Upper lobe of left lung (tissue), 6 donors: ENCODE results near the gene GABBR1. TPM values are rescaled to one million over a fixed set of nuclear protein-coding genes. Genes with fewer than 3 reads are reported as not detected.
A peak's percentile ranks its signal among the peaks of the same experiment; 100 is the strongest.

Experiments
- ATAC-seq, 2 donors: fragments of 200-7000 bp; cut with Tn5 transposase; one replicate each; pipeline ENCODE4 v1.9.1; 2022; ENCODE audit warnings: mild to moderate bottlenecking in 2 of 2, moderate library complexity in 2 of 2; ENCODE audit not compliant: low FRiP score in 2 of 2
- DNase-seq, 2 donors: peaks; one replicate each; pipeline ENCODE4 v3.0.0-alpha.2; 2019 to 2020
- H3K27ac ChIP-seq, 4 donors: fragments of 200-600 bp; sonication (generic); one replicate each; pipeline ENCODE4 v1.5.1; 2016 to 2019
- H3K27me3 ChIP-seq, 4 donors: fragments of 200-600 bp; sonication (generic); one replicate each; pipeline ENCODE4 v1.5.1; 2017 to 2019
- H3K36me3 ChIP-seq, 4 donors: fragments of 200-600 bp; sonication (generic); one replicate each; pipeline ENCODE4 v1.5.1; 2016 to 2019
- H3K4me1 ChIP-seq, 4 donors: fragments of 200-600 bp; sonication (generic); one replicate each; pipeline ENCODE4 v1.5.1; 2018 to 2019
- H3K4me3 ChIP-seq, 4 donors: fragments of 200-600 bp; sonication (generic); one replicate each; pipeline ENCODE4 v1.5.1; 2017 to 2019; ENCODE audit warnings: mild to moderate bottlenecking in 2 of 4, moderate library complexity in 1 of 4
- H3K9me3 ChIP-seq, 4 donors: fragments of 200-600 bp; sonication (generic); one replicate each; pipeline ENCODE4 v1.5.1; 2018 to 2019
- CTCF ChIP-seq, 6 experiments: fragments of 450-650 bp in 4 of 6; fragments of 200-600 bp in 2 of 6; sonication (generic) in 2 of 6; IDR thresholded peaks; one replicate each; pipeline ENCODE4 v1.5.1; 2016 to 2019; ENCODE audit warnings: antibody characterized with exemption in 6 of 6
- EP300 ChIP-seq, 4 donors: sonication (generic); formaldehyde crosslinking; IDR thresholded peaks; one replicate each; pipeline ENCODE4 v1.5.1; 2017; ENCODE audit warnings: antibody characterized with exemption in 4 of 4, control low read depth in 2 of 4
- POLR2A ChIP-seq, 4 donors: fragments of 450-650 bp; IDR thresholded peaks; one replicate each; pipeline ENCODE4 v1.5.1; 2016 to 2017; ENCODE audit warnings: antibody characterized with exemption in 4 of 4, mild to moderate bottlenecking in 2 of 4
- POLR2AphosphoS5 ChIP-seq, 2 donors: sonication (generic); formaldehyde crosslinking; IDR thresholded peaks; one replicate each; pipeline ENCODE4 v1.5.1; 2017; ENCODE audit warnings: antibody characterized with exemption in 2 of 2
- WGBS, 2 donors: methylation state at CpG; one replicate each; pipeline ENCODE4 v1.1.5; 2017 to 2018; 5-methylcytosine and 5-hydroxymethylcytosine counted together
- total RNA-seq, 6 donors: library from RNA; depleted of rRNA in 4 of 6; stranded (reverse); fragments of >200 nt in 4 of 6; gene quantifications; one replicate each; pipeline versions ENCODE4 v1.1.0 to v1.2.1, GENCODE V29; 2016 to 2021
- donor health status: DM: no; HTN: no; CAD: no; lungs with moderate emphysema.
- donor health status: DM: no; HTN: yes; CAD: no; lungs with severe emphysema.

The GABBR1 gene
- total RNA-seq, 6 donors from 2014 or later = 13.2 to 171 (median 34.8) TPM

- Histone ChIP-seq H3K27me3 (no peaks in the 10 kb centered on the region), H3K4me1 (no peaks in the 10 kb centered on the region), H3K9me3 (no peaks in the 10 kb centered on the region), H3K36me3 (no peaks in the 10 kb centered on the region), H3K4me3 (no peak overlapping the region), H3K27ac (no peak overlapping the region)
- DNase-seq (no peak), ATAC-seq (no peak)
- WGBS, 2 donors = 53 to 55% methylated on average over 2 of the region's 2 CpGs
- TF ChIP-seq POLR2A (IDR thresholded peaks at IDR 0.05) (no peak), EP300 (IDR thresholded peaks at IDR 0.05) (no peak), POLR2AphosphoS5 (IDR thresholded peaks at IDR 0.05) (no peak), CTCF (IDR thresholded peaks at IDR 0.05) (no peak)
Measured at GRCh38 chr6:29656157-29656556, 23.2 kb upstream of the GABBR1 start.

GRCh38 chr6:29655658-29656057 is 22.7 kb upstream of the GABBR1 start:
- DNase-seq (no peak), ATAC-seq (no peak)
- Histone ChIP-seq H3K36me3 (no peaks in the 10 kb centered on the region), H3K27ac (no peak overlapping the region), H3K4me1 (no peaks in the 10 kb centered on the region), H3K27me3 (no peaks in the 10 kb centered on the region), H3K4me3 (no peak overlapping the region), H3K9me3 (no peaks in the 10 kb centered on the region)
- no peak for TF ChIP-seq CTCF (IDR thresholded peaks at IDR 0.05)
- no peak for TF ChIP-seq POLR2AphosphoS5 (IDR thresholded peaks at IDR 0.05)
- TF ChIP-seq EP300 (IDR thresholded peaks at IDR 0.05) = no peak
- no peak for TF ChIP-seq POLR2A (IDR thresholded peaks at IDR 0.05)
- 71 to 72% methylated on average over 6 of the region's 6 CpGs for WGBS, 2 donors

GRCh38 chr6:29653452-29654038 is 20.6 kb upstream of the GABBR1 start:
- Histone ChIP-seq H3K9me3 (no peaks in the 10 kb centered on the region), H3K4me3 (no peak overlapping the region), H3K36me3 (no peaks in the 10 kb centered on the region), H3K4me1 (peaks cover 4 to 10% (median 6%) of the 10 kb centered on the region in 4 donors), H3K27ac (no peak overlapping the region), H3K27me3 (no peaks in the 10 kb centered on the region)
- 10 to 14% methylated on average over 8 of the region's 8 CpGs for WGBS, 2 donors
- TF ChIP-seq CTCF (IDR thresholded peaks at IDR 0.05) (peak in 5 of 6 experiments; percentile 28 to 83 (median 42)), POLR2AphosphoS5 (IDR thresholded peaks at IDR 0.05) (no peak)
- ATAC-seq = peak in 1 of 2 donors; percentile 51
- DNase-seq = peak in 1 of 2 donors; percentile 69

- H3K36me3 ChIP-seq = no peaks in the 10 kb centered on the region
- no peak overlapping the region for H3K27ac ChIP-seq
- no peaks in the 10 kb centered on the region for H3K27me3 ChIP-seq
- no peaks in the 10 kb centered on the region for H3K9me3 ChIP-seq
- WGBS, 2 donors = 83 to 87% methylated on average over 10 of the region's 10 CpGs
- H3K4me1 ChIP-seq = peaks cover 4 to 10% (median 6%) of the 10 kb centered on the region in 4 donors
- TF ChIP-seq CTCF (IDR thresholded peaks at IDR 0.05) (no peak), POLR2AphosphoS5 (IDR thresholded peaks at IDR 0.05) (no peak), EP300 (IDR thresholded peaks at IDR 0.05) (no peak), POLR2A (IDR thresholded peaks at IDR 0.05) (no peak)
- no peak overlapping the region for H3K4me3 ChIP-seq
- ATAC-seq = no peak
- no peak for DNase-seq
Measured at GRCh38 chr6:29652198-29652584, 19.2 kb upstream of the GABBR1 start.
